Liver (tissue), 3 donors: ENCODE measurements around the gene DOK5.
A peak's percentile ranks its signal among the peaks of the same experiment; 100 is the strongest.

ENCODE experiments used
- CTCF ChIP-seq: fragments of 150-350 bp; IDR thresholded peaks from 2 replicates; pipeline ENCODE4 v1.5.1; 2017; ENCODE audit warnings: improper control_type of control experiment, low read depth, low read length; ENCODE audit not compliant: missing input control
- GABPA ChIP-seq, 2 donors: IDR thresholded peaks in 1 of 2; conservative IDR thresholded peaks in 1 of 2; 2 replicates each; pipeline ENCODE4 v1.6.1; 2016; ENCODE audit warnings: antibody characterized with exemption in 2 of 2, mild to moderate bottlenecking in 1 of 2, moderate library complexity in 1 of 2
- NR2F2 ChIP-seq: IDR thresholded peaks from 2 replicates; pipeline ENCODE4 v1.6.1; 2016; ENCODE audit warnings: antibody characterized with exemption
- RAD21 ChIP-seq, 2 donors: IDR thresholded peaks; 2 replicates each; pipeline ENCODE4 v1.6.1; 2016; ENCODE audit warnings: antibody characterized with exemption in 2 of 2, mild to moderate bottlenecking in 2 of 2
- REST ChIP-seq: IDR thresholded peaks from 2 replicates; pipeline ENCODE4 v1.6.1; 2016; ENCODE audit warnings: antibody characterized with exemption, mild to moderate bottlenecking
- TAF1 ChIP-seq: conservative IDR thresholded peaks from 2 replicates; pipeline ENCODE4 v1.6.1; 2016; ENCODE audit warnings: antibody characterized with exemption, mild to moderate bottlenecking
- YY1 ChIP-seq: IDR thresholded peaks from 2 replicates; pipeline ENCODE4 v1.6.1; 2016; ENCODE audit warnings: antibody characterized with exemption, mild to moderate bottlenecking
- donor health status: healthy.
- donor health status: healthy.

GRCh38 chr20:54433636-54434035 lies 41.8 kb upstream of the DOK5 start:
- TF ChIP-seq CTCF: no peak
- no peak for TF ChIP-seq YY1
- no peak for TF ChIP-seq REST
- TF ChIP-seq RAD21 (IDR thresholded peaks at IDR 0.05): peak in 1 of 2 donors; percentile 48
- TF ChIP-seq NR2F2: no peak
- no peak for TF ChIP-seq TAF1
- TF ChIP-seq GABPA (IDR thresholded peaks at IDR 0.05 in 1 of 2, conservative IDR thresholded peaks at IDR 0.05 in 1 of 2): no peak
